ENCODE measurements around the gene CTNNA1. TPM values are rescaled to one million over a fixed set of nuclear protein-coding genes. Genes with fewer than 3 reads are reported as not detected.

The CTNNA1 gene
- total RNA-seq, 1 experiment from 2014 or later = 1.9 TPM

DNA sequence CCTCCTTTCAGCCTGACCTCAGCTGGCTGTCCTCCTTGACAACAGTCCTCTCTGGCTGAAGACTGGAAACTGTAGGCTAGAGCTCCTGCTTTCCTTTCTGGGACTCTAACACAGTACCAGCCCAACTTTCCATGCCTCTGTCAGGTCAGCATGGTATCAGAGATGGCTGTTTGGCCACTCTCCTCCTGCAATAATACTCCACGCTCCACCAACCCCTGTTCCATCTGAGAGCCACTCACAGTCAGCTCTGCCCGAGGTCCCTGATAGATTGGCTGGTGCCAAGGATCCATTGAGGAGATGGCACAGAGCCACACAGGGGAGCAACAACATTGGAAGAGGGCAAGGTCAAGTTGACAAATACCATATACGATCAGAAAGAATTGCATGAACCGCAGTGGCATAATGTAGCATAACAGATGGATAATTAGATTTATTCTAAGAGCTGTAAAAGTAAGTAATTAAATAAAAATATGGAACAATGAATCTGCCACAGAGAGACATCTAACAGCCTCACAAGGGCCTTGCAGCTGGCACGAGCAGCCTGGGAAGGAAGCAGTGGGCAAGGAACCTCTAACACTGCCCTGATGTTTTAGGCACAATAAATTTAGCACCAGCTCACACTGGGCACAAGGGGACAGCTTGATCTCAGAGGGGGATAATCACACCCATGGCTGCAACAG is 216.2 kb downstream of the CTNNA1 start:
- TF ChIP-seq, protein P1, sequence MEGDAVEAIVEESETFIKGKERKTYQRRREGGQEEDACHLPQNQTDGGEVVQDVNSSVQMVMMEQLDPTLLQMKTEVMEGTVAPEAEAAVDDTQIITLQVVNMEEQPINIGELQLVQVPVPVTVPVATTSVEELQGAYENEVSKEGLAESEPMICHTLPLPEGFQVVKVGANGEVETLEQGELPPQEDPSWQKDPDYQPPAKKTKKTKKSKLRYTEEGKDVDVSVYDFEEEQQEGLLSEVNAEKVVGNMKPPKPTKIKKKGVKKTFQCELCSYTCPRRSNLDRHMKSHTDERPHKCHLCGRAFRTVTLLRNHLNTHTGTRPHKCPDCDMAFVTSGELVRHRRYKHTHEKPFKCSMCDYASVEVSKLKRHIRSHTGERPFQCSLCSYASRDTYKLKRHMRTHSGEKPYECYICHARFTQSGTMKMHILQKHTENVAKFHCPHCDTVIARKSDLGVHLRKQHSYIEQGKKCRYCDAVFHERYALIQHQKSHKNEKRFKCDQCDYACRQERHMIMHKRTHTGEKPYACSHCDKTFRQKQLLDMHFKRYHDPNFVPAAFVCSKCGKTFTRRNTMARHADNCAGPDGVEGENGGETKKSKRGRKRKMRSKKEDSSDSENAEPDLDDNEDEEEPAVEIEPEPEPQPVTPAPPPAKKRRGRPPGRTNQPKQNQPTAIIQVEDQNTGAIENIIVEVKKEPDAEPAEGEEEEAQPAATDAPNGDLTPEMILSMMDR (conservative IDR thresholded peaks at IDR 0.05; ENCODE audit: low read depth, low read length) = no peak
- TF ChIP-seq EZH2 (IDR thresholded peaks at IDR 0.05; ENCODE audit: low read length, unreplicated experiment) (no peak), EZH2phosphoT487 (IDR thresholded peaks at IDR 0.05; ENCODE audit: borderline replicate concordance, low read length) (no peak)
- H3K79me2 ChIP-seq (ENCODE audit: low read length) = no peaks in the 10 kb centered on the region

DNA sequence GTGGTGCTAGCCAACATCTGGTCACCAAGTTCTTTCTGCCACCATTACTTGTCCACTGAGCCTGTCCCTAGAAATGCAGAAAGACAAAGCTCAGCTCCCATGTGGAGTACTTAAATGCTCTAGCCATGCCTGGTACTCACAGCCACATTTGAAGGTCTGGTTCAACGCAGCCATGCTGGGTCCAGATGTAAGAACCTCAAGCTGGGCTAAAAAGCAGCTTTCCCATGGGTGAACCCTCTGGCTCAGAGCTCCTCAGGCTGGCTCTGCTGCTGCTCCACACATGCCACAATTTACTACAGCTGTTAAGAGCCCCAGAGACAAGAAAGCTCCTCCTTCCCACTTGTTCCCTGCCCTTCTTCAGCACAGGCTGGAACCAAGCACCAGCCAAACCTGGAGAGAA is 219.0 kb downstream of the CTNNA1 start:
- H3F3A ChIP-seq (ENCODE audit: low read length, unreplicated experiment) = no peaks in the 10 kb centered on the region
- DNase-seq = no peak
- BruUV-seq (replicated peaks) = no TSS peak
- no peaks in the 10 kb centered on the region for H3K9me2 ChIP-seq (replicated peaks; ENCODE audit: low read length)
- H3K4me2 ChIP-seq (ENCODE audit: low read length) = no peak overlapping the region
- H2AFZ ChIP-seq (ENCODE audit: low read length) = no peak overlapping the region
- ChIA-PET POLR2A (ENCODE audit: unreplicated experiment) (no interaction called here), CTCF (no interaction called here)
- H4K20me1 ChIP-seq (ENCODE audit: low read length) = no peaks in the 10 kb centered on the region
- no peak for ATAC-seq
- no peaks in the 10 kb centered on the region for H3K27me3 ChIP-seq (ENCODE audit: low read length)
- no peak overlapping the region for H3K27ac ChIP-seq (ENCODE audit: low read length)
- no peaks in the 10 kb centered on the region for H3K4me1 ChIP-seq (ENCODE audit: insufficient read depth, low read length)
- H3K9ac ChIP-seq (ENCODE audit: low read length) = no peak overlapping the region
- no peaks in the 10 kb centered on the region for H3K79me2 ChIP-seq (ENCODE audit: low read length)
- intact Hi-C loops (cut with micrococcal nuclease) = no loop called here
- no peak for TF ChIP-seq EZH2 (IDR thresholded peaks at IDR 0.05; ENCODE audit: low read length, unreplicated experiment)
- TF ChIP-seq, protein P1 (conservative IDR thresholded peaks at IDR 0.05; ENCODE audit: low read depth, low read length) = no peak
- no peak for TF ChIP-seq EZH2phosphoT487 (IDR thresholded peaks at IDR 0.05; ENCODE audit: borderline replicate concordance, low read length)
- no peaks in the 10 kb centered on the region for H3K9me3 ChIP-seq (ENCODE audit: low read length)
- no peaks in the 10 kb centered on the region for H3K36me3 ChIP-seq (ENCODE audit: low read depth, low read length)
- no peak overlapping the region for H3K4me3 ChIP-seq (ENCODE audit: low read length)

More for the DNA sequence above, 216.2 kb downstream of the CTNNA1 start:
- no peak overlapping the region for H3K9ac ChIP-seq (ENCODE audit: low read length)
- DNase-seq (no peak), ATAC-seq (no peak)
- intact Hi-C loops (cut with micrococcal nuclease) = no loop called here
- no peak overlapping the region for H2AFZ ChIP-seq (ENCODE audit: low read length)
- ChIA-PET CTCF (no interaction called here), POLR2A (ENCODE audit: unreplicated experiment) (no interaction called here)
- H4K20me1 ChIP-seq (ENCODE audit: low read length) = no peaks in the 10 kb centered on the region
- no TSS peak for BruUV-seq (replicated peaks)
- no peak overlapping the region for H3K4me3 ChIP-seq (ENCODE audit: low read length)
- H3F3A ChIP-seq (ENCODE audit: low read length, unreplicated experiment) = no peaks in the 10 kb centered on the region
- no peaks in the 10 kb centered on the region for H3K27me3 ChIP-seq (ENCODE audit: low read length)
- no peaks in the 10 kb centered on the region for H3K36me3 ChIP-seq (ENCODE audit: low read depth, low read length)
- H3K9me3 ChIP-seq (ENCODE audit: low read length) = no peaks in the 10 kb centered on the region
- H3K4me1 ChIP-seq (ENCODE audit: insufficient read depth, low read length) = no peaks in the 10 kb centered on the region
- H3K27ac ChIP-seq (ENCODE audit: low read length) = no peak overlapping the region
- no peaks in the 10 kb centered on the region for H3K9me2 ChIP-seq (replicated peaks; ENCODE audit: low read length)
- no peak overlapping the region for H3K4me2 ChIP-seq (ENCODE audit: low read length)

DNA sequence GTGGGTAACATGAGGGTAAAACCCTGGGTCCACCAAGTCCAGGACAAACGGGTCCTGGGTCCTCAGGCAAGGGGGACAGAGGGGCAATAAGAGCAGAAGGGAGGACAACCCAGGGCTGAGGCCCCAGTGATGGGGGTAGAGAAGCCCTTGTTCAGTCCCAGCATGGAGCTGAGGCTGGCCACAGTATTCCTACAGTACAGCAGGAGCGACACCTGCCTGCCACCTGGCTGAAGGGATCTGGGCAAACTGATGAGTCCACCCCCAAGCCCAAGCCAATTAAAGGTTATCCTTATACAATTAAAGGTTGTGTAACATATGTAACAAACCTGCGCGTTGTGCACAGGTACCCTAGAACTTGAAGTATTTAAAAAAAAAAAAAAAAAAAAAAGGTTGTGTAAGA is 219.6 kb downstream of the CTNNA1 start:
- TF ChIP-seq, protein P1 (conservative IDR thresholded peaks at IDR 0.05; ENCODE audit: low read depth, low read length) = no peak
- TF ChIP-seq EZH2phosphoT487 (IDR thresholded peaks at IDR 0.05; ENCODE audit: borderline replicate concordance, low read length) (no peak), EZH2 (IDR thresholded peaks at IDR 0.05; ENCODE audit: low read length, unreplicated experiment) (no peak)
- POLR2A ChIA-PET (ENCODE audit: unreplicated experiment) = no interaction called here
- Histone ChIP-seq H3K27ac (ENCODE audit: low read length) (no peak overlapping the region), H3K4me1 (ENCODE audit: insufficient read depth, low read length) (no peaks in the 10 kb centered on the region), H3K9me3 (ENCODE audit: low read length) (no peaks in the 10 kb centered on the region), H3K36me3 (ENCODE audit: low read depth, low read length) (no peaks in the 10 kb centered on the region), H3K9ac (ENCODE audit: low read length) (no peak overlapping the region), H2AFZ (ENCODE audit: low read length) (no peak overlapping the region), H3K4me3 (ENCODE audit: low read length) (no peak overlapping the region), H3K27me3 (ENCODE audit: low read length) (no peaks in the 10 kb centered on the region), H3K4me2 (ENCODE audit: low read length) (no peak overlapping the region), H3F3A (ENCODE audit: low read length, unreplicated experiment) (no peaks in the 10 kb centered on the region), H4K20me1 (ENCODE audit: low read length) (no peaks in the 10 kb centered on the region), H3K79me2 (ENCODE audit: low read length) (no peaks in the 10 kb centered on the region), H3K9me2 (replicated peaks; ENCODE audit: low read length) (no peaks in the 10 kb centered on the region)
- no TSS peak for BruUV-seq (replicated peaks)
- DNase-seq (no peak), ATAC-seq (no peak)
- CTCF ChIA-PET = no interaction called here
- intact Hi-C loops (cut with micrococcal nuclease) = no loop called here

Measured in PC-3 (cell line).